HG03064 (cell line): ENCODE results near the gene TGM6.

Source experiments
- ATAC-seq: cut with Tn5 transposase; IDR thresholded peaks from one replicate; pipeline ENCODE4 v1.9.1; 2021; ENCODE audit warnings: low read depth; ENCODE audit not compliant: unreplicated experiment

Gene TGM6

DNA sequence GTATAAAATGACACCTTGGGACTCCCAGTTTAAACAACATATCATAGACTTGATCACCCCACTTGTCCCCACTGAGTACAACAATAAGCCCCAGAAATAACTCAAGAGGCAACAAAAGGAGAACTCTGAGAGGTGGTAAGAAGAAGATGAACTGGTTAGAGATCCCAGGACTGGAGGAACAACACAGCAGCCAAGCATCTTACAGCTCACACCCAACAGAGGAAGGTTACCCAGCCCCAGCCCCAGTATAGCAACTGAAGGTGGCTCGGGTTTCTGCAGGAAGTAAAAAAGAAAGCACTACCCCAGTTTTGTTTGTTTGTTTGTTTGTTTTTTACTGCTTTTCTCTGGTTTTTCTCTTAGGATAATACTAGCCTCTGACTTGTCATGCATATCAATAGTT, 17.1 kb upstream of the TGM6 start:
- ATAC-seq: no peak

DNA sequence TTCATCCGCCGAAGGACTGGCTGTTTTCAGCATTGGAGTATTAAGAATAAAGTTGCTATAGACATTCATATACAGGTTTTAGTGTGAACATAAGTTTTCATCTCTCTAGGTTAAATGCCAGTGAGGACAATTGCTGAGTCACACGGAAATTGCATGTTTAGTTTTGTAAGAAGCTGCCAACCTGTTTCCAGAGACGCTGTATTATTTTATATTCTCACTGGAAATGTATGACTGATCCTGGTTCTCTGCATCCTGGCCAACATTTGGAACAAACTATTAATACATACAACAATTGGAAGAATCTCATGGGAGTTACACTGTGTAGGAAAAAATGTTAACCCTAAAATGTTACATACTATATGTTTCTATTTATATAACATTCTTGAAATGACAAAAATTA, 16.7 kb upstream of the TGM6 start:
- ATAC-seq: no peak

DNA sequence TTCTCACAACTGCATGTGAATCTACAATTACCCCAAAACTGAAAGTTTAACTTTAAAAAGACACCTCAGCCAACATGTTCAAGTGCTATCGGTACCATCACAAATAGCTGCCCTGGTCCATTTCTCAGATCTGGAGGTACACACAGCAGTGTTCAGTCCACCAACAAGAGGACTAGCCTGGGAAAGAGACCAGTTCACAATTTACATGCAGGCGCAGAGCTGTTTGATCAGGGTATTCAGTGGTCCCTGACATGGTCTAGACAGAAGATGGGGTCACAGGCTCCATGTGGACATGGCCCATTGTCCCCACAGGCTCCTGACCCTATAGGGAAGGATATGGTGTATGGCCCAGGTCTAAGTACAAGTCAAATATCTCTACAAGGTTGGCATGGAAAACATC, 15.6 kb upstream of the TGM6 start:
- no peak for ATAC-seq

DNA sequence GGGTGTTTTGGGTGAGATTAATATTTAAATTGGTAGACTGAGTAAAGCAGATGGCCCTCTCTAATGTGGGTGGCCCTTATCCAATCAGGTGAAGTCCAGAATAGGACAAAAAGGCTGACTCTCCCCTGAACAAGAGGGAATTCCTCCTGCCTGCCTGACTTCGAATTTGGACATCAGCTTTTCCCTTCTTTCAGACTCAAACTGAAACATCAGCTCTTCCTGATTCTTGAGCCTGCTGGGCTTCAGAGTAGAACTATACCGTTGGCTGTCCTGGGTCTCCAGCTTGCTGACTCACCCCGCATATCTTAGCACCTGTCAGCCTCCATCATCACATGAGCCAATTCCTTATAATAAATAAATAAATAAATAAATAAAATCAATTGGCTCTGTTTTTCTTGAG, 15.0 kb upstream of the TGM6 start:
- no peak for ATAC-seq

DNA sequence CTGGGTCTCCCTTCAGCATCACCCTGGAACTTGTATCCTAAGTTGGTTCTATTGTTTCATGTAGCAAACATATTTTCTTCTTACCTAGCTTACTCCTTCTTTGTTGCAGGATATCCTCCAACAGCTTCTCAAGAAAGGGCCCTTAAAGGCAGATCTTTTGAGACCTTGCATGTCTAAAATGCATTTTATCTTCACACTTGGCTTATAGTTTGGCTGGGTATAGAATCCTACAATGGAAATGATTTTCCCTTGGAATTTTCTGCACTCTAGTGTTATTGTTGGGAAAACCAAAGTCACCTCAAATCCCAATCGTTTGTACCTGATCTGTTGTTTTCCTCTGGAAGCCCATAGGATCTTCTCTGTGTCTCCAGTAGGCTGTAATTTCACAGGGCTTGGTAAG, 12.1 kb upstream of the TGM6 start:
- ATAC-seq: no peak

DNA sequence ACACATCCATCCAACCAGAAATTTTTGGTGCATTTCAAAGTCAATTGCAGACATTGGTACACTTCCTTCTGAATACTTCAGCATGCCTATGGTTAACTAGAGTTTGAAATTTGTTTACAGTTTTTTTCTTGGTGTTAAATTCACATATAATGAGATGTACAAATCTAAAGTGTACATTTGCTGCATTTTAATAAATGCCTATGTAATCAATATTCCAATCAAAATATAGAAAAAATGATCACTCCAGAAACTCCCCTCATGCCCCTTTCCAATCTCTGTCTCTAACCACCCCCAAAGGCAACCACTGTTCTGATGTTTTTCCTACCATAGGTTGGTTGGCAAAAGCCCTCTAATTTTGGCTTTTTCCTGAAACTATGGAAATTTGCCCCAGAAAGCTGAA, 7.6 kb upstream of the TGM6 start:
- ATAC-seq: no peak

DNA sequence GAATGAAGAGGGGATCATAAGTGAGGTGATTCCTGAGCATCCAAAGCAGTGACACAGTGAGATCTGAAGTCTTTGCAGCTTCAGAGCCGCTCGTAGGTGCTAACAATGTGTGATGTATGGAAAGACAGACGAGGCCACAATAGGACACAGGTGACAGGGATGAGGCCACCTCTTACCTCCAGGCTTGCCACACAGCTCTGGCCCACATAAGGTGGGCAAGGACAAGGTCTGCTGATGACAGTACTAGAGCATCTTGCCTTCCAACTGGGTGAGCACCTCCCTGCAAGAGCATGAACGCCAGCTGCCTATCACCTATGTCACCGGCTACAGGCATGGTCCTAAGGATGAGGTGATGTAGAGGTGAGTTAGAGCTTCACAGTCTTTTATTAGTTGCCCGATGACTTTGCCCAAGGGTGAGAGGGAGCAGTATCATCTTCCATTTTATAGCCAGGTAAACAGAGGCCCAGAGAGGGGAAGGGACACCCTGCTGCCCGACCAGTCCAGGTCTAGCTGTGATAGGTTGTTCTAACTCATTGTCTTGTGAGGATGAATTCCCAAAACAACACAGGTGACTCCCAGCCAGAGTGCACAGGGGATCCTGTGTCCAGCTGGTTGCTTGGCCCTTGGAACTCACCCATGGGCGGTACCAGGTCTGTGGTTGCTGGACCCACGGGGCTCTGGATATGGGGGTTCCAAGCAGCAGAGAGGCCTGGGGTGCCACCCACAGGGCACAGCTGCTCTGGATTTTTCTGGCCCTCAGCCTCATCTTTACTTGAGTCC, 6.2 kb upstream of the TGM6 start:
- no peak for ATAC-seq

DNA sequence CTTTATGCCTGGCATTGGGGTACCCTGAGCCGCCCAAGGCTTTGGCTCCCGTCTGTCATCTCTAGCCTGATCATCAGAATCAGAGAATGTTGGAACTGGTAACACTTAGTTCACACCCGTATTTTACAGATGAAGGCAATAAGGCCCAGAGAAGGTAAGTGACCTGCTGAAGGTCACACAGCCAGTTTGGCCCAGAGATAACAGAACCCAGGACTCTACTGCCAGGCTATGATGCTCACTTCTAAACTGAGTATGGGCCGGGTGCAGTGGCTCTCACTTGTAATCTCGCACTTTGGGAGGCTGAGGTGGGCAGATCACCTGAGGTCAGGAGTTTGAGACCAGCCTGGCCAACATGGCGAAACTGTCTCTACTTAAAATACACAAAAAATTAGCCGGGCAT, 1.8 kb upstream of the TGM6 start:
- ATAC-seq: no peak

DNA sequence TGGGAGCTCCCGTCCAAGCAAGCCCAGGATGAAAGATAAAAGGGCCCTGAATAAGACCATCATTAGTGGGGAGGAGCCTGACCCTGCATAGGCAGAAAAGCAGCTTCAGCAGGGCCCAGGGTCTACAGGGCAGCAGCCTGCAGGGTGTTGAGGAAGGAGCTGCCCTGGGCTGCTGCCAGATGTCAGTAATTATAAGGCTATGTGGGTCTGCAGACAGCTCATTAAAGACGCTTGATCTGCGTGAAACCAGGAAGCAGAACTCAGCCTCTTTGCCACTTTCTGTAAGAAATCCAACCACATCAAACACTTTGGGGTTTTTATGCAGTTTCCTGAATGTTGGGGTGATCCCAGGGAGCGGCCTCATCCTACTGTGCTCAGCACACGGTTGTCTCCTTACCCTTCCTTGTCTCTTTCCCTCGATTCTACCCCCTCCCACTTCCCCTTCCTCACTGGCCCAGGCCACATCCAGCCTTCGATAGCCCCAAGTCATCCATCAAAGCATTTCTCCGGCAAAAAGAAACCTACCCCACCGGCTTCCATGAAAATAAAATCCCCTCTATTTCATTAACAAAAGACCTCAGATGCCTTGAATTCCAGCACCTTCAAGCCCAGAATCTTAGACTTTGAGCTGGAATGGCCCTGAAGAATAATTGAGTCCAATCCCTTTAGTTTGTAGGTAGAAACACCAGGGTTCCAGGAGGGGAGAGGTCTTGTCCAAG, 1.0 kb upstream of the TGM6 start:
- ATAC-seq: no peak

DNA sequence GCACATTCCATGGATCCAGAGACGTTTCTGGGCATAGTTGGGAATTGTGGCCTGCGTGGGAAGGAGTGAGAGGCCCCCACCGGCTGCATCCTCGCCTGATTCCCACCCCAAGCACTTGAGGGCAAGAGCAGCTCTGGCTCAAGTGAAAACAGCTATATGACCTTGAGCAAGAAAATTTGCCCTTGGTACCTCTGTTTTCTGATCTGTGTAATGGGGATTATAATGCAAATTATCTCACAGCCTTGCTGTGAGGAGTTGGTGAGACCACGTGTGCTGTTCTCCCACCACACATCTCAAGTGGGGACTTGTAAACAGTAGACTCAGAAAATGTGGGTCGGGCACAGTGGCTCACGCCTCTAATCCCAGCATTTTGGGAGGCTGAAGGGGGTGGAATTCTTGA, 602 bp downstream of the TGM6 start:
- no peak for ATAC-seq

DNA sequence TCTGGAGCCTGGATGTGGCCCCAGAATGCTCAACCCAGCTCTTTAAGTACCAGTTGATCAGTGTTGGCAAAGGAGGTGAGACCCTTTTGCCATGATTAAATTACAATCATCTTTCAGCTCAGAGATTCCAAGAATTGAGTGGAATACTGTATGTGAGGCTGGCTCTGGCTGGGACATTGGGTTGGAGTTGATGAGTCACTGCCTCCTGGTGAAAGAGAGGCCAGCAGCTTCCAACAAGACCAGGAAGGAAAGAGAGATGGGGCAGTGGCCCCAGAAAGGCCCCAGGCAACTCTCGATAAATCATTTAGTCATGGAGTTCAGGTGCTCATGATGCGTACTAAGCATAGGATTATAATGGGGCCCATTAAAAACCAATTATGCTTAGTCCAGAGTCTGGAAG, 2.1 kb downstream of the TGM6 start:
- no peak for ATAC-seq

DNA sequence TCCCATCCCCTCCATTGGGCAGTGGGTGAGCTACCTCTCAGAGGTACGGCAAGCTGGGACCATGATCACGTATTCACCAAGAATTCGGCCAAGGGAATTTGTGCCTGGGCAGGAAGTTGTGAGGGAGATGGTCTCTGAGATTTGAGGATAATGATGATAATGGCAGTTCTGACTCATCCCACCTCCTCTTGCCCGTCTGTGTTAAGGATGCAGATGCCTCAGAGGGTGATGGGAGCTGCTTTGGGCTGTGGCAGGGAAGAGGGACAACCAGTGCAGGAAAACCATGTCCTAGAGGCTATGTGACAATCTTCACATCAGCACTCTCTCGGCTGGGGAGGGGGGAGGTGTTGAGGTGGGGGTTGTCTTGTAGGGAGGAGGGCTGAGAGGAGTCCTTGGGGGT, 4.3 kb downstream of the TGM6 start:
- ATAC-seq: no peak

DNA sequence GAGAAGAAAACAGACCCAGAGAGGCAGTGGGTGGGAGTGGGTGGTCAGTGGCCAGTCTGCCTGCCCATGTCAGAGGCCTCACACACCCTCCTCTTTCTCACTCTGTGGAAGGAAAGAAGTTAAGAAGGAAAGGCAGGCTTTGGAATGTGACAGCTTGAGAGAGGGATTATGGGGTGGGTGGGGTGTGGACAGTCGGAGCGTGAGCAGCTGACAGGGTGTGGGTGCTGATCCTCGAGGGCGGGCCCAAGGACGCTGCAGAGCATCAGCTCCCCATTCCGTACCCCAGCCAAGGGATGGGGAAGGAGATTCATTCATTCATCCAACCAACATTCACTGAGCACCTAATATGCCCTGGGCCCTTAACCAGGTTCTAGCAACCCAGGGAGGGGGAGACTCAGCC, 4.8 kb downstream of the TGM6 start:
- ATAC-seq: no peak

DNA sequence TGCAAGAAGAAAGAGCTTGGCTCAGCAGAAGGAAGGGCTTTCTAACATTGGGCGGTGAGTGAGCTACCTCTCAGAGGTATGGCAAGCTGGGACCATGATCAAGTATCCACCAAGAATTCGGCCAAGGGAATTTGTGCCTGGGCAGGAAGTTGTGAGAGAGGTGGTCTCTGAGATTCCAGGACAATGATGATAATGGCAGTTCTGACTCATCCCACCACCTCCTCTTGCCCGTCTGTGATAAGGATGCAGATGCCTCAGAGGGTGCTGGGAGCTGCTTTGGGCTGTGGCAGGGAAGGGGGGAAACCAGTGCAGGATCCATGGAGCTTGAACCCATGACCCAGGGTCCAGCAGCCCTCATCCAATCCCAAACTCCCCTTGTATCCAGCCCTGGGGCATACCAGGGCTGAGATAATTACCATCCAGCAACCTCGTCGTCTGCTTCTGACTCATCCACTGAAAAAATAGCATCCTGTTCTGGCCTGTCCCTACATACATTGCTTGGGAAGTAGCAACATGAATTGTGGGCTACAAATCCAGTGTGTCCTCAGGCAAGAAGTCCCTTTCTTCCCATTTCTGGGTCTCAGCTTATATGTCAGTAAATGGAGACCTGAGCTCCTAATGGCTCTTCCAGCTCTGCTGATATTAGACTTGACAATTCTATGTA, 5.9 kb downstream of the TGM6 start:
- no peak for ATAC-seq

DNA sequence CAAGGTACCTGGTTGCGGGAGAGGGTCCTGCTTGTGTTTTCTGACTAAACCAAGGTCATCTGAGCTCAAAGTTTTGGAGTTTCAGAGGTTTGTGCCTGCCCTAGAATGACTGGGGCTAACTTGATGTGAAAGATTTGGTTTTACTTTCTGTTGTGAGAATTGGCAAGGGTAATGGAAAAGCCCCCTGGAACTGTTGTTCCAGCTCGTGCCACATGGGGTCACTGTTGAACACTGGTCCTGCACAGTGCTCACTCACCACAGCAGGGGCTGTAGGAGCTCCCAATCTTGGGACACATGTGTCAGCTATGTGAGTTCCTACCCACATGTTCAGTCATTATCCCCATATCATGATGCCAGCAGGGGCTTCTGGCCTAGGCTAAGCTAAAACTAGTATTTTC, 6.5 kb downstream of the TGM6 start:
- ATAC-seq: no peak

DNA sequence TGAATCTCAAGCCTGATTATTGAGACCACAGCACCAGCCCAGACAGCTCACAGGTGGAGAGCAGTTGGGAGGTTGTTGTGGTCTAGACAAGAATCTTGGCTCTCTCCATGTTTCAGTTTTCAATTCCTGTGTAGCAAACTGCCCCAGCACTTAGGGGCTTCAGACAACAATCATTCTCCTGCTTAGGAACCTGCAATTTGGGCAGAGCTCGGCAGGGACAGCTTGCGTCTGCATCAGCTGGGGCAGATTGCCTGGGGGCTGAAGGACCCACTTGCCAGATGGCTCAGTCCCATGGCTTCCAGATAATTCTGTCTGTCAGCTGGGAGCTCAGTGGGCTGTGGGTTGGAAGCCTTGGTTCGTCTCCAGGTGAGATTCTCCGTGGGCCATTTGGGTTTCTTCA, 6.9 kb downstream of the TGM6 start:
- no peak for ATAC-seq

DNA sequence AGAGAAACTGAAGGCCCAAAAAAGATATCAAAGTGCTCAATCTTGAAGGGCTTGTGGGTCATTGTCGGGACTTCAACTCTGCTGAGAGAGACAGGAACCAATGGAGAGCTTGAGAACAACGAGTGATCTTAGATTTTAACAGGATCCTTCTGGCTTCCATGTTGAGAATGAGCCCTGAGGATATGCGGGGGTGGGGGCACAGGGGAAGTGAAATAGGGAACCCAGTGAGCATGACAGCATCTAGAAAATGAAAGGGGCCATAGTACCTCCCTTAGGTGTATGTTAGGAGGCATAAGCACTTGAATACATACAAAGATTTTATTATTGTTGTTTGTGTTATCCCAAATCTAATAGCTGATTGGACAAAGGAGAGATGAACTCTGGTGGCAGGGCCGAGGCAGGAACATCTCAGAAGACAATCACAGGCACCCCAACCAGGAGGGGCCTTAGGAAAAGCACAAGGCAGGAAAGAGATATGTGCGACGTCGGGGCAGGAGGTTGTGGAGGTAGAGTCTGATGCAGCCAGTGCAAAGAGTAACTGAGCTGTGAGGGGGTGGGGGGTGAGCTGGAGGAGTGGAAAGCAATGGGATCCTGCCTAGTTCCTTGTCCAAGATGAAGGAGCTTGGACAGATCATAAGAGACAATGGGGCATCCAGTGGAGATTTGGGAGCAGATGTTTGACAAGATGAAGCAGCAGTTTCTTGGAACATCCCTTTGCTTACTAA, 10.4 kb downstream of the TGM6 start:
- ATAC-seq: no peak

DNA sequence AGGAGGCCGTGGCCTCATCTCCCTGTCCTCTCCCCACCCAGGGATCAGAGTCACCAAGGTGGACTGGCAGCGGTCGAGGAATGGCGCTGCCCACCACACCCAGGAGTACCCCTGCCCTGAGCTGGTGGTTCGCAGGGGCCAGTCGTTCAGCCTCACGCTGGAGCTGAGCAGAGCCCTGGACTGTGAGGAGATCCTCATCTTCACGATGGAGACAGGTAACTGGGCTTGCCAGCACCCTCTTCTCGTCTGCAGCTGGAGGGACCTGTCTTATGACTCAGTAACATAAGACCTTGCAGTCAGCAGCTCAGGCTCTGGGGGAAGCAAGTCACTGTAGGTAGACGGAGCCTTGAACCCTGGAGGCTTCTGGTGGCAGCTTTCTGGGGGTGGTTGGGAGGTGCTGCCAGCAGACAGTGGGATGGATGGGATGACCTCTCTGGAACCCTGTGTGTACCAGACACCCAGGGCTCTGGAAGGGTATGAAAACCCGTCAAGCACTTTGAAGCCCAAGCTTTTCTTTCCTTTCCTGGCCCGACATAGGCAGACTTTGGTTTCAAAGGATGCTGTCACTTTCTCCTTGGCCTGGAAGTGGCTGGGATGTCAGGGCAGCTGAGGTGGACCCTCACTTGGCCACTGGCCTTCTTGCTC, 13.8 kb downstream of the TGM6 start:
- ATAC-seq: no peak

DNA sequence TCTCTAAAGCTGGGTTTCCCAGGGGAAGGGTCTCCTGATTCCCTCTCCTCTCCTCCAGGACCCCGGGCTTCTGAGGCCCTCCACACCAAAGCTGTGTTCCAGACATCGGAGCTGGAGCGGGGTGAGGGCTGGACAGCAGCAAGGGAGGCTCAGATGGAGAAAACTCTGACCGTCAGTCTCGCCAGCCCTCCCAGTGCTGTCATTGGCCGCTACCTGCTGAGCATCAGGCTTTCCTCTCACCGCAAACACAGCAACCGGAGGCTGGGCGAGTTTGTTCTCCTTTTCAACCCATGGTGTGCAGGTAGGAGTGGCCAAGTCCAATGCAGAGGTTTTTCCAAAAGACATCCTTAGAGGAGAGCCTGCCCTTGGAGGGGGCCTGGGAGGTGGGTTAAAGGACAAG, 14.4 kb downstream of the TGM6 start:
- no peak for ATAC-seq

DNA sequence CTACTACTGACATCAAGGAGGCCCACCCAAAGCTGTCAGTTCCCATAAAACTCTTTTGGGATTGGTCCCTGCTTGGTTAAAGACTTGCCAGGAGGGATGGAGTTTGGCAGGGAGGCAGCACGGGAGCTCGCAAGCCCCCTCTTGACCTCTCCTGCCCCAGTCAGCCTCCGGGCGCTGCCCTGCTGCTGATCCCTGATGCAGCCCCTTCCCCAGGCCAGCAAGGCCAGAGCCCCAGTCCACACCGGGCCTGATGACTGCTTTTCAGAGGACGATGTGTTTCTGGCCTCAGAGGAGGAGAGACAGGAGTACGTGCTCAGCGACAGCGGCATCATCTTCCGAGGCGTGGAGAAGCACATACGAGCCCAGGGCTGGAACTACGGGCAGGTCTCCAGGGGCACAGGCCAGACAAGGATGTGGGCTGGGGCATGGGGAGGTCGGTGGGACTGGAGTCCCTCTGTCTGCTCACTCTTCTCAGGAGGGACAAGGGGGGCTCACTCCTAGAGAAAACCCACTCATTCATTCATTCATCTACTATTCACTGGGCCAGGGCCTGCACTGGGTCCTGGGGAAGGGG, 15.6 kb downstream of the TGM6 start:
- no peak for ATAC-seq
